Measurements from ENCODE around the gene S100PBP.

S100PBP gene

DNA sequence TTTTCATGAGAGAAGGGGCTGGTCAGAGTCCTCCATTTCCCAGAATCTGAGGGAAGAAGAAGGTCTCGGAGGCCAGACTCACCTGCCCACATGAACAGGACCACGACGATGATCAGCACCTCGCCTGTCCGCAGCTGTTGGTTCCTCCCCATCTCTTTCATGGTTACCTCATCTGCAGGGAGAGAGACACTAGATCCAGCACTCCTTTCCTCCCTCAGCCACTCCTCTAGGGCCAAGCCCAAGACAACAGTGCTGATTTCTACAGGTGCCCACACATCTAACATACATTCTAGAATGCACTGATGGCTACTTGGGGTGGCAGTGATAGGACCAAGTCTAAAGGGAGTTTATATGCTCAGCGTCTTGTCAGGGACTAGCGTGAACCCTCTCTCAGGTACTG, 50.2 kb downstream of the S100PBP start:
- H3K4me3 ChIP-seq (ENCODE audit: low read depth, low read length): no peak overlapping the region
- TF ChIP-seq, protein P1, sequence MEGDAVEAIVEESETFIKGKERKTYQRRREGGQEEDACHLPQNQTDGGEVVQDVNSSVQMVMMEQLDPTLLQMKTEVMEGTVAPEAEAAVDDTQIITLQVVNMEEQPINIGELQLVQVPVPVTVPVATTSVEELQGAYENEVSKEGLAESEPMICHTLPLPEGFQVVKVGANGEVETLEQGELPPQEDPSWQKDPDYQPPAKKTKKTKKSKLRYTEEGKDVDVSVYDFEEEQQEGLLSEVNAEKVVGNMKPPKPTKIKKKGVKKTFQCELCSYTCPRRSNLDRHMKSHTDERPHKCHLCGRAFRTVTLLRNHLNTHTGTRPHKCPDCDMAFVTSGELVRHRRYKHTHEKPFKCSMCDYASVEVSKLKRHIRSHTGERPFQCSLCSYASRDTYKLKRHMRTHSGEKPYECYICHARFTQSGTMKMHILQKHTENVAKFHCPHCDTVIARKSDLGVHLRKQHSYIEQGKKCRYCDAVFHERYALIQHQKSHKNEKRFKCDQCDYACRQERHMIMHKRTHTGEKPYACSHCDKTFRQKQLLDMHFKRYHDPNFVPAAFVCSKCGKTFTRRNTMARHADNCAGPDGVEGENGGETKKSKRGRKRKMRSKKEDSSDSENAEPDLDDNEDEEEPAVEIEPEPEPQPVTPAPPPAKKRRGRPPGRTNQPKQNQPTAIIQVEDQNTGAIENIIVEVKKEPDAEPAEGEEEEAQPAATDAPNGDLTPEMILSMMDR (conservative IDR thresholded peaks at IDR 0.05; ENCODE audit: low read depth, low read length): no peak
- DNase-seq (ENCODE audit: low read depth): no peak

DNA sequence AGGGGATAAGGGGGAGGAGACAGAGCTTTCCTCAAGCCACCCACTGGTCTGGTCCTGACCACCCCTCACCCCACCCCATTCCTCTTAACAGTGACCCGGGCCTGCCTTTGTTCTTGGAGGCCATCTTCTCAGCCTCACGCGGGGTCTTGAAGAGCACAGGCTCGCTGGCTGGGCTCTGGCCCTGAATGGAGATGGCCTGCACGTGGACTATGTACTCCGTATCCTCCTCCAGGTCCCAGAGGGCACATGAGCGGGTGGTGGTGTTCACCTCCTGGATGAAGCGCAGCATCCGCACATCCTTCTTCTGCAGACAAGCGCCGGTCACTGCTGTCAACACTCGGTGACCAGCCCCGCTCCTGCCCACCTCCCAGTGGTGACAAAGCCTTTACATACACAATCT, 50.6 kb downstream of the S100PBP start:
- TF ChIP-seq, protein P1 (conservative IDR thresholded peaks at IDR 0.05; ENCODE audit: low read depth, low read length): no peak
- no peak for DNase-seq (ENCODE audit: low read depth)
- H3K4me3 ChIP-seq (ENCODE audit: low read depth, low read length): no peak overlapping the region

DNA sequence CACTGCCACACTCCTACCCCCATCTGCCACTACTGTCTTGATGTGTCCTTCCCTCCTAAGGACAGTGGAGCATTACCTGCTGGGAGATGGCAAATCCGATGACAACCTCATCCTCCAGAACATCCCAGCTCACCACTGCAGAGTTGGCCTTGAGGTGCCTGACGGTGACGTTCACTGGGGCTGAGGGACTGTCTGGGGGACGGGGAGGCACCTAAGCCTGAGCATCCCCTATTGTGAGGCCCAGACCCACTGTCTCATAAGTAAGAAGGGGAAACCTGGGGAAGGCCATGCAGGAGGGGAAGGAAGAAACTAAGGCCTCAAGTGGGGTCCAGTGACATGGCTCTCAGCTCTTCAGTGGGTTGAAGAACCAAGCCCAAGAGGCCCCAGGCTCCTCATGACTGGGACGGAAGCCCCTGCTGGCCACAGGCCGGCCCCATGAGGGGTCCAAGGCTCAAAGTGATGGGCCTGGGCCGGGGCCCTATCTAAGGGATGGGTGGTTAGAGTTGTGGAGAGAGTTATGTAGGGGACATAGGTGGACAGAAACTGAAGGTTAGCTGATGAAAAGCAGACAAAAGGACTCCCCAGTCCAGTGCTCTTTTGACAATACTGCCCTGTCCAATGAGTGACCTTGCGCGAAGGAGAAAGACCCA, 51.5 kb downstream of the S100PBP start:
- TF ChIP-seq, protein P1 (conservative IDR thresholded peaks at IDR 0.05; ENCODE audit: low read depth, low read length): no peak
- DNase-seq (ENCODE audit: low read depth): no peak
- no peak overlapping the region for H3K4me3 ChIP-seq (ENCODE audit: low read depth, low read length)

DNA sequence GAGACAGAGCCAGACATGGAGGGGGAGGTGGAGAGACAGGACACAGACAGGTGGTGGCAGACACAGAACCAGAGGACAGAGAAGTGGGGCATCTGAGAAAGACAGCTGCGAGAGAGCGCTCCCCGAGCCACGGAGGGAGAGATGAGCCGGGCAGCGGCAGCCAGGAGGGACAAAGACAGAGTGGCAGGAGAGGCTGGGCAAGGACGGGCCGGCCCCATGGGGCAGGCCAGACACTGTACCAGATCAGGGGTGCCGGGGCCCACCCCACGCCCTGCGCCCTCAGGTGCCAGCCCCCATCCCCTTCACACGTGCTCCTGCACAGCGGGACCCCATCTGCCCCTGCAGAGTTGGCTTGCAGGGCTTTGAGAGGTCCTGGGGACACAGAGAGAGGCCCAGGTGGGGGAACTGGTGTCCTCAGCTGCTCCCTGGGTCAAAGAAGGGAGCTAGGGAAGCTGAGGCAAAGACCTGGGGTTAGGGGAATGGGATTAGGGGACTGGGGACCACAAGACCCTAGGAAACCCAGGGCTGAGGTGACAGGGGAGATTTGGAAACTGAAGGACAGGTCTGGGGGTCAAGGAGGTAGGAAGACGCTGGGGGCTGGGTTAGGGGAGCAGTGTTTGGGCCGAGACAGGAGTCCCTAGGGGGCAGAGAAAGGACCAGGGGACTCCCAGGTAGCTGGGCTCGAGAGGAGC, 52.6 kb downstream of the S100PBP start:
- no peak for DNase-seq (ENCODE audit: low read depth)
- peak overlapping the region; percentile 13 for H3K4me3 ChIP-seq (ENCODE audit: low read depth, low read length)
- TF ChIP-seq, protein P1 (conservative IDR thresholded peaks at IDR 0.05; ENCODE audit: low read depth, low read length): no peak

DNA sequence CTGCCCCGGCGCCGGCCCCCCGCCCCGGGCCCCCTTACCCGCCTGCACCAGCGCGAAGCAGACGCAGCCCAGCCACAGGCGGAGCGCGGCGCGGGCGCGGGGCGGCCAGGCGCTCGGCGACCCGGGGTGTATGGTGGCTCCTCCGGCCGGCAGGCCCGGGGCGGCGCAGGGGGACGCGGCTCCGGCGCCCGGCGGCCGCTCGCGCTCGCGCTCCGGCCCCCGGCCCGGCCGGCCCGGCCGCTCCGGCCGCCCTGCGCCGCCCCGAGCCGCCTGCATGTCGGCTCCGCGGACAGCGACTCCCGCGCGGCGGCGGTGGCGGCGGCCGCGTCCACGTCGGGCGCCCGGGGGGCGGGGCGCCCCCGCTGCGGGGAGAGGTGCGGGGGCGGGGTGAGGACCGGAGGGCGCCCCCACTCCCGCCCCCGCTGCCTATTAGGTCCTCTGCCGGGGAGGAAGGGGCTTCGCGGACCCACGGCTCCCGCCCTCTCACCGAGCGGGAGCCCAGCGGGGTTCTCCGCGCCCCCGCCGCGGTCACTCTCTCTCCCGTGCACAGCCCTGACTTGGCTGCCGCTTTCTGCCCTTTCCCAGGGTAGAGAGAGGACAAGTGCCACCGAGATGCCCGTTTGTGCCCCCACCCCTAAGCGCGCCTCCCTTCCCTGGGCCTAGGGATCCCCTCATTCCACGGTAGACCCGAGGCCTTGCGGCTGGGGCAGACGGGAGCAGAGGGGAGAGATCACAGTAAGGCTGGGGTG, 53.3 kb downstream of the S100PBP start, which contains the start of gene FNDC5:
FNDC5 (minus strand) TSS at position 298 of the 749 bp plus-strand sequence.
- no peak for DNase-seq (ENCODE audit: low read depth)
- peak within 1 kb of the TSS; percentile 51 for H3K4me3 ChIP-seq (ENCODE audit: low read depth, low read length)
- TF ChIP-seq, protein P1 (conservative IDR thresholded peaks at IDR 0.05; ENCODE audit: low read depth, low read length): no peak

DNA sequence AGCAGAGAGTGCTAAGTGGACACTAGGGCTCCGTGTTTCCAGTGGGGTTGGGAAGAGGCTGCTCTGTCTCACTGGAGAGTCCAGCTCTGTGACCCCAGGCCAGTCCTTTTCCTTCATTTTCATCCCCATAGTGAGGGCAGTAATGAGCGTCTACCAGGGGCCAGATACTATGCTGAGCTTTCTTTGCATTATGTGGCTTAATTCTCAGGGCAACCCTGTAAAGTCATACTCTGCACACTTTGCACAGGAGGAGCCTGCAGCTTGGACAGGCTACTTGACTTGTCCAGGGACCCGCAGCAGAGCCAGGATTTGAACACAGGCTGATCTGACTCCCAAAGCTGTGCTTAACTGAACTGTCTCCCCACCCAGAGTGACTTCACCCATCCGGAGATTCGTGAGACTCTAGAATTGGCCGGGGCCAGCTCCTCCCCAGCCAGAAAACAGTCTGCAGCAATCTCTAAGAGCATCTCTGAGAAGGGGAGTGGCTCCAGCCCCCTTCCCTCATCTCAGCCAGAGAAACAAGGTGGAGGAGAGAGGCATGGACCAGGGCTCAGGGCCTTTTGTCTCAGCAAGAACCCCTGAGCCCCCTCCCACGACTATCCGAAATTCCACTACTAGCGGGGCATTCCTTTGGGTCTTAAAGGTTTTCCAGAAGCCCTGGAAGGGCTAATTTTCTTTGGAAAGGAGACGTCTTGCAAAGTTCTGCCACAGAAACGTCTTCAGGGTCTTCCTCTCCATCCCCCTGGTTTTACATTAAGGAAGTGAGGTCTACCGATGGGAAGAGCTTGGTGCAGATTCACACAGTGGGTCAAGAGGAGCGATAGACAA, 54.1 kb downstream of the S100PBP start:
- H3K4me3 ChIP-seq (ENCODE audit: low read depth, low read length): peak overlapping the region; percentile 51
- DNase-seq (ENCODE audit: low read depth): peak; percentile 17
- TF ChIP-seq, protein P1 (conservative IDR thresholded peaks at IDR 0.05; ENCODE audit: low read depth, low read length): no peak
